ENCODE measurements around the gene CPNE4. TPM values are rescaled to one million over a fixed set of nuclear protein-coding genes. Genes with fewer than 3 reads are reported as not detected.

The CPNE4 gene
- total RNA-seq, 1 donor from 2014 or later = 3.2 TPM

GRCh38 chr3:131711114-131711768 lies 323.6 kb downstream of the CPNE4 start:
- Histone ChIP-seq H3K27me3 (no peaks in the 10 kb centered on the region), H3K27ac (no peak overlapping the region), H3K36me3 (no peaks in the 10 kb centered on the region), H3K9me3 (no peaks in the 10 kb centered on the region), H3K4me1 (no peaks in the 10 kb centered on the region), H3K4me3 (no peak overlapping the region)
- no peak for TF ChIP-seq POLR2AphosphoS5 (IDR thresholded peaks at IDR 0.05; ENCODE audit: insufficient read depth in 1 of 2, low read depth in 1 of 2)
- no peak for TF ChIP-seq POLR2A (IDR thresholded peaks at IDR 0.05)
- TF ChIP-seq CTCF (IDR thresholded peaks at IDR 0.05) = no peak
- no peak for DNase-seq (ENCODE audit: extremely low spot score in 2 of 2)
- intact Hi-C loops (cut with DNase I) = loop anchor here (5.0 kb wide), 1 partner anchor 1106 kb away; no protein-coding TSS in a partner anchor

- Histone ChIP-seq H3K36me3 (no peaks in the 10 kb centered on the region), H3K9me3 (no peaks in the 10 kb centered on the region), H3K4me3 (no peak overlapping the region), H3K27me3 (no peaks in the 10 kb centered on the region), H3K4me1 (no peaks in the 10 kb centered on the region), H3K27ac (no peak overlapping the region)
- DNase-seq (ENCODE audit: extremely low spot score in 2 of 2) = no peak
- intact Hi-C loops (cut with DNase I) = no loop called here
- no peak for TF ChIP-seq POLR2AphosphoS5 (IDR thresholded peaks at IDR 0.05; ENCODE audit: insufficient read depth in 1 of 2, low read depth in 1 of 2)
- no peak for TF ChIP-seq POLR2A (IDR thresholded peaks at IDR 0.05)
- no peak for TF ChIP-seq CTCF (IDR thresholded peaks at IDR 0.05)
These were observed 326.6 kb downstream of the CPNE4 start for GRCh38 chr3:131708241-131708640.

GRCh38 chr3:131705558-131706051 lies 329.2 kb downstream of the CPNE4 start:
- intact Hi-C loops (cut with DNase I) = no loop called here
- Histone ChIP-seq H3K4me1 (no peaks in the 10 kb centered on the region), H3K4me3 (no peak overlapping the region), H3K9me3 (no peaks in the 10 kb centered on the region), H3K36me3 (no peaks in the 10 kb centered on the region), H3K27me3 (no peaks in the 10 kb centered on the region), H3K27ac (no peak overlapping the region)
- TF ChIP-seq CTCF (IDR thresholded peaks at IDR 0.05) (no peak), POLR2A (IDR thresholded peaks at IDR 0.05) (no peak), POLR2AphosphoS5 (IDR thresholded peaks at IDR 0.05; ENCODE audit: insufficient read depth in 1 of 2, low read depth in 1 of 2) (no peak)
- no peak for DNase-seq (ENCODE audit: extremely low spot score in 2 of 2)

- intact Hi-C loops (cut with DNase I) = no loop called here
- no peak for DNase-seq (ENCODE audit: extremely low spot score in 2 of 2)
- no peaks in the 10 kb centered on the region for H3K4me1 ChIP-seq
- H3K27ac ChIP-seq = no peak overlapping the region
- no peaks in the 10 kb centered on the region for H3K9me3 ChIP-seq
- H3K27me3 ChIP-seq = no peaks in the 10 kb centered on the region
- no peak for TF ChIP-seq POLR2A (IDR thresholded peaks at IDR 0.05)
- TF ChIP-seq CTCF (IDR thresholded peaks at IDR 0.05) = no peak
- no peak for TF ChIP-seq POLR2AphosphoS5 (IDR thresholded peaks at IDR 0.05; ENCODE audit: insufficient read depth in 1 of 2, low read depth in 1 of 2)
- no peak overlapping the region for H3K4me3 ChIP-seq
- no peaks in the 10 kb centered on the region for H3K36me3 ChIP-seq
These were observed 329.7 kb downstream of the CPNE4 start for GRCh38 chr3:131705099-131705498.

GRCh38 chr3:131704098-131704497 lies 330.7 kb downstream of the CPNE4 start:
- intact Hi-C loops (cut with DNase I) = no loop called here
- Histone ChIP-seq H3K36me3 (no peaks in the 10 kb centered on the region), H3K4me1 (no peaks in the 10 kb centered on the region), H3K4me3 (no peak overlapping the region), H3K27ac (no peak overlapping the region), H3K27me3 (no peaks in the 10 kb centered on the region), H3K9me3 (no peaks in the 10 kb centered on the region)
- DNase-seq (ENCODE audit: extremely low spot score in 2 of 2) = no peak
- TF ChIP-seq POLR2AphosphoS5 (IDR thresholded peaks at IDR 0.05; ENCODE audit: insufficient read depth in 1 of 2, low read depth in 1 of 2) = no peak
- TF ChIP-seq CTCF (IDR thresholded peaks at IDR 0.05) = no peak
- TF ChIP-seq POLR2A (IDR thresholded peaks at IDR 0.05) = no peak

Data from vagina (tissue), 2 donors.